ENCODE measurements around the gene ERMN.

GRCh38 chr2:157301307-157301706, 24.3 kb downstream of the ERMN start:
- TF ChIP-seq CTCF (optimal IDR thresholded peaks at IDR 0.05 in 1 of 3, IDR thresholded peaks at IDR 0.05 in 1 of 3, conservative IDR thresholded peaks at IDR 0.05 in 1 of 3; ENCODE audit: extremely low read depth in 1 of 3, insufficient read depth in 2 of 3, low read length in 3 of 3) (no peak), EZH2 (IDR thresholded peaks at IDR 0.05; ENCODE audit: low read length) (no peak)

Measured in keratinocyte (primary cell).